H1 (cell line): ENCODE results near the gene VIPR2. TPM values are rescaled to one million over a fixed set of nuclear protein-coding genes. Genes with fewer than 3 reads are reported as not detected.

Experiments
- BACH1 ChIP-seq: IDR thresholded peaks from 2 replicates; pipeline ENCODE4 v1.6.1; 2012; ENCODE audit warnings: low read length, improper control_type of control experiment
- EZH2 ChIP-seq: fragments of 200-600 bp; sonication (generic); IDR thresholded peaks from 2 replicates; pipeline ENCODE4 v1.7.1; 2012; ENCODE audit warnings: low read depth, mild to moderate bottlenecking, moderate library complexity, low read length, inconsistent platforms; ENCODE audit not compliant: severe bottlenecking
- GTF2F1 ChIP-seq: IDR thresholded peaks from 2 replicates; pipeline ENCODE4 v1.6.1; 2012; ENCODE audit warnings: low read depth, low read length, improper control_type of control experiment, borderline replicate concordance
- SP2 ChIP-seq: IDR thresholded peaks from 2 replicates; pipeline ENCODE4 v1.6.1; 2012; ENCODE audit warnings: mild to moderate bottlenecking, low read length, inconsistent platforms
- SRF ChIP-seq: IDR thresholded peaks from 2 replicates; pipeline ENCODE4 v1.6.1; 2011; ENCODE audit warnings: mild to moderate bottlenecking, low read depth, low read length, moderate library complexity
- TAF1 ChIP-seq: IDR thresholded peaks from 2 replicates; pipeline ENCODE4 v1.6.1; 2011; ENCODE audit warnings: mild to moderate bottlenecking, low read depth, low read length
- polyA plus RNA-seq, 7 experiments: library from polyadenylated mRNA; depleted of rRNA in 3 of 7; stranded (reverse) in 5 of 7; unstranded in 2 of 7; fragments of >200 nt in 5 of 7; fragments of 200-250 nt in 2 of 7; gene quantifications; 1 replicate in 5 of 7; 2 replicates in 1 of 7; 4 replicates in 1 of 7; pipeline versions ENCODE4 v1.2.1 to v1.2.3, GENCODE V29; 2011 to 2013; ENCODE audit warnings: missing spikeins in 2 of 7, mixed read lengths in 2 of 7
- total RNA-seq: library from RNA; stranded (reverse); fragmentation: NEBNext Ultra II Directional; extraction: Animal tissue kit (Norgen Biotek cat#: 25700); gene quantifications from 2 replicates; pipeline ENCODE4 v1.2.1, GENCODE V29; 2021
- TF ChIP-seq, protein P1 (sequence below): fragments of 300-600 bp; sonication (generic); IDR thresholded peaks from 2 replicates; pipeline ENCODE4 v1.7.1; 2012; ENCODE audit warnings: low read length, moderate library complexity, mild to moderate bottlenecking, inconsistent platforms; ENCODE audit not compliant: insufficient replicate concordance
- TF ChIP-seq, protein P2 (sequence below): IDR thresholded peaks from 2 replicates; pipeline ENCODE4 v1.6.1; 2011; ENCODE audit warnings: low read depth, mild to moderate bottlenecking, low read length; ENCODE audit not compliant: insufficient read depth
- TF ChIP-seq, protein P3 (sequence below), 3 experiments: IDR thresholded peaks; 1 replicate in 2 of 3; 2 replicates in 1 of 3; pipeline versions ENCODE4 v1.5.1 to v1.6.1; 2011; ENCODE audit warnings: low read length in 3 of 3, mild to moderate bottlenecking in 3 of 3, inconsistent platforms in 2 of 3, low read depth in 1 of 3, moderate library complexity in 1 of 3; ENCODE audit not compliant: insufficient read depth in 1 of 3; ENCODE audit errors: control extremely low read depth in 1 of 3

The VIPR2 gene
- total and polyA plus RNA-seq, 2 of the 8 experiments (the other 6 are each of a cell fraction or from before 2014, with no cell fraction given), result 2.4 to 6.3 TPM

DNA sequence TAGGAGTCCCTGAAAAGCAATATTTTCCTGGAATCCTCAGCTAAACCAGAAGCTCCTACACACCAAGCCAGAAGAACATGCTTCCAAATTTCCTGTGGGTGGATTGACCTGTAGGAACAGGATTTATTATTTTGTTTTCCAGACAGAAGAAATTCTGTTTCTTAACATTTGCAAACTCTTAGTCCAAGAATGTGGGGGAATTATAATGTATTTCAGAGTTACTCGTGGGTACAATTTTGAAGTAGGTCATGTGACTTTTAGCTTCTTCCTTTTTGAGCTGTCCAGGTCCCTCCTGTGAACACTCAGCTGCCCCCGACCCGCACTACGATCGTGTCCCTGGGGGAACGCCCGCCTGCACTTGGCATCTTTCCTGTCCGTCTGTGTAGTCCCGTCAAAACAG is 27.7 kb upstream of the VIPR2 start (continued):
- TF ChIP-seq, protein P1, sequence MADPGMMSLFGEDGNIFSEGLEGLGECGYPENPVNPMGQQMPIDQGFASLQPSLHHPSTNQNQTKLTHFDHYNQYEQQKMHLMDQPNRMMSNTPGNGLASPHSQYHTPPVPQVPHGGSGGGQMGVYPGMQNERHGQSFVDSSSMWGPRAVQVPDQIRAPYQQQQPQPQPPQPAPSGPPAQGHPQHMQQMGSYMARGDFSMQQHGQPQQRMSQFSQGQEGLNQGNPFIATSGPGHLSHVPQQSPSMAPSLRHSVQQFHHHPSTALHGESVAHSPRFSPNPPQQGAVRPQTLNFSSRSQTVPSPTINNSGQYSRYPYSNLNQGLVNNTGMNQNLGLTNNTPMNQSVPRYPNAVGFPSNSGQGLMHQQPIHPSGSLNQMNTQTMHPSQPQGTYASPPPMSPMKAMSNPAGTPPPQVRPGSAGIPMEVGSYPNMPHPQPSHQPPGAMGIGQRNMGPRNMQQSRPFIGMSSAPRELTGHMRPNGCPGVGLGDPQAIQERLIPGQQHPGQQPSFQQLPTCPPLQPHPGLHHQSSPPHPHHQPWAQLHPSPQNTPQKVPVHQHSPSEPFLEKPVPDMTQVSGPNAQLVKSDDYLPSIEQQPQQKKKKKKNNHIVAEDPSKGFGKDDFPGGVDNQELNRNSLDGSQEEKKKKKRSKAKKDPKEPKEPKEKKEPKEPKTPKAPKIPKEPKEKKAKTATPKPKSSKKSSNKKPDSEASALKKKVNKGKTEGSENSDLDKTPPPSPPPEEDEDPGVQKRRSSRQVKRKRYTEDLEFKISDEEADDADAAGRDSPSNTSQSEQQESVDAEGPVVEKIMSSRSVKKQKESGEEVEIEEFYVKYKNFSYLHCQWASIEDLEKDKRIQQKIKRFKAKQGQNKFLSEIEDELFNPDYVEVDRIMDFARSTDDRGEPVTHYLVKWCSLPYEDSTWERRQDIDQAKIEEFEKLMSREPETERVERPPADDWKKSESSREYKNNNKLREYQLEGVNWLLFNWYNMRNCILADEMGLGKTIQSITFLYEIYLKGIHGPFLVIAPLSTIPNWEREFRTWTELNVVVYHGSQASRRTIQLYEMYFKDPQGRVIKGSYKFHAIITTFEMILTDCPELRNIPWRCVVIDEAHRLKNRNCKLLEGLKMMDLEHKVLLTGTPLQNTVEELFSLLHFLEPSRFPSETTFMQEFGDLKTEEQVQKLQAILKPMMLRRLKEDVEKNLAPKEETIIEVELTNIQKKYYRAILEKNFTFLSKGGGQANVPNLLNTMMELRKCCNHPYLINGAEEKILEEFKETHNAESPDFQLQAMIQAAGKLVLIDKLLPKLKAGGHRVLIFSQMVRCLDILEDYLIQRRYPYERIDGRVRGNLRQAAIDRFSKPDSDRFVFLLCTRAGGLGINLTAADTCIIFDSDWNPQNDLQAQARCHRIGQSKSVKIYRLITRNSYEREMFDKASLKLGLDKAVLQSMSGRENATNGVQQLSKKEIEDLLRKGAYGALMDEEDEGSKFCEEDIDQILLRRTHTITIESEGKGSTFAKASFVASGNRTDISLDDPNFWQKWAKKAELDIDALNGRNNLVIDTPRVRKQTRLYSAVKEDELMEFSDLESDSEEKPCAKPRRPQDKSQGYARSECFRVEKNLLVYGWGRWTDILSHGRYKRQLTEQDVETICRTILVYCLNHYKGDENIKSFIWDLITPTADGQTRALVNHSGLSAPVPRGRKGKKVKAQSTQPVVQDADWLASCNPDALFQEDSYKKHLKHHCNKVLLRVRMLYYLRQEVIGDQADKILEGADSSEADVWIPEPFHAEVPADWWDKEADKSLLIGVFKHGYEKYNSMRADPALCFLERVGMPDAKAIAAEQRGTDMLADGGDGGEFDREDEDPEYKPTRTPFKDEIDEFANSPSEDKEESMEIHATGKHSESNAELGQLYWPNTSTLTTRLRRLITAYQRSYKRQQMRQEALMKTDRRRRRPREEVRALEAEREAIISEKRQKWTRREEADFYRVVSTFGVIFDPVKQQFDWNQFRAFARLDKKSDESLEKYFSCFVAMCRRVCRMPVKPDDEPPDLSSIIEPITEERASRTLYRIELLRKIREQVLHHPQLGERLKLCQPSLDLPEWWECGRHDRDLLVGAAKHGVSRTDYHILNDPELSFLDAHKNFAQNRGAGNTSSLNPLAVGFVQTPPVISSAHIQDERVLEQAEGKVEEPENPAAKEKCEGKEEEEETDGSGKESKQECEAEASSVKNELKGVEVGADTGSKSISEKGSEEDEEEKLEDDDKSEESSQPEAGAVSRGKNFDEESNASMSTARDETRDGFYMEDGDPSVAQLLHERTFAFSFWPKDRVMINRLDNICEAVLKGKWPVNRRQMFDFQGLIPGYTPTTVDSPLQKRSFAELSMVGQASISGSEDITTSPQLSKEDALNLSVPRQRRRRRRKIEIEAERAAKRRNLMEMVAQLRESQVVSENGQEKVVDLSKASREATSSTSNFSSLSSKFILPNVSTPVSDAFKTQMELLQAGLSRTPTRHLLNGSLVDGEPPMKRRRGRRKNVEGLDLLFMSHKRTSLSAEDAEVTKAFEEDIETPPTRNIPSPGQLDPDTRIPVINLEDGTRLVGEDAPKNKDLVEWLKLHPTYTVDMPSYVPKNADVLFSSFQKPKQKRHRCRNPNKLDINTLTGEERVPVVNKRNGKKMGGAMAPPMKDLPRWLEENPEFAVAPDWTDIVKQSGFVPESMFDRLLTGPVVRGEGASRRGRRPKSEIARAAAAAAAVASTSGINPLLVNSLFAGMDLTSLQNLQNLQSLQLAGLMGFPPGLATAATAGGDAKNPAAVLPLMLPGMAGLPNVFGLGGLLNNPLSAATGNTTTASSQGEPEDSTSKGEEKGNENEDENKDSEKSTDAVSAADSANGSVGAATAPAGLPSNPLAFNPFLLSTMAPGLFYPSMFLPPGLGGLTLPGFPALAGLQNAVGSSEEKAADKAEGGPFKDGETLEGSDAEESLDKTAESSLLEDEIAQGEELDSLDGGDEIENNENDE, result no peak
- no peak for TF ChIP-seq GTF2F1
- TF ChIP-seq, protein P2, sequence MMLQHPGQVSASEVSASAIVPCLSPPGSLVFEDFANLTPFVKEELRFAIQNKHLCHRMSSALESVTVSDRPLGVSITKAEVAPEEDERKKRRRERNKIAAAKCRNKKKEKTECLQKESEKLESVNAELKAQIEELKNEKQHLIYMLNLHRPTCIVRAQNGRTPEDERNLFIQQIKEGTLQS, result no peak
- TF ChIP-seq, protein P3, sequence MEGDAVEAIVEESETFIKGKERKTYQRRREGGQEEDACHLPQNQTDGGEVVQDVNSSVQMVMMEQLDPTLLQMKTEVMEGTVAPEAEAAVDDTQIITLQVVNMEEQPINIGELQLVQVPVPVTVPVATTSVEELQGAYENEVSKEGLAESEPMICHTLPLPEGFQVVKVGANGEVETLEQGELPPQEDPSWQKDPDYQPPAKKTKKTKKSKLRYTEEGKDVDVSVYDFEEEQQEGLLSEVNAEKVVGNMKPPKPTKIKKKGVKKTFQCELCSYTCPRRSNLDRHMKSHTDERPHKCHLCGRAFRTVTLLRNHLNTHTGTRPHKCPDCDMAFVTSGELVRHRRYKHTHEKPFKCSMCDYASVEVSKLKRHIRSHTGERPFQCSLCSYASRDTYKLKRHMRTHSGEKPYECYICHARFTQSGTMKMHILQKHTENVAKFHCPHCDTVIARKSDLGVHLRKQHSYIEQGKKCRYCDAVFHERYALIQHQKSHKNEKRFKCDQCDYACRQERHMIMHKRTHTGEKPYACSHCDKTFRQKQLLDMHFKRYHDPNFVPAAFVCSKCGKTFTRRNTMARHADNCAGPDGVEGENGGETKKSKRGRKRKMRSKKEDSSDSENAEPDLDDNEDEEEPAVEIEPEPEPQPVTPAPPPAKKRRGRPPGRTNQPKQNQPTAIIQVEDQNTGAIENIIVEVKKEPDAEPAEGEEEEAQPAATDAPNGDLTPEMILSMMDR (IDR thresholded peaks at IDR 0.05; ENCODE audit: control extremely low read depth in 1 of 3, insufficient read depth in 1 of 3, low read depth in 1 of 3, low read length in 3 of 3), result no peak
- TF ChIP-seq BACH1, result no peak
- no peak for TF ChIP-seq TAF1
- no peak for TF ChIP-seq SP2
- TF ChIP-seq EZH2, result no peak
- no peak for TF ChIP-seq SRF
